ENCODE measurements around the gene SETD2. TPM values are rescaled to one million over a fixed set of nuclear protein-coding genes. Genes with fewer than 3 reads are reported as not detected.
"Not testable (repeated sequence)": the region's sequence is repeated elsewhere in the genome, so short reads cannot be mapped to it uniquely, and the experiment has no call there.

SETD2 gene, protein sequence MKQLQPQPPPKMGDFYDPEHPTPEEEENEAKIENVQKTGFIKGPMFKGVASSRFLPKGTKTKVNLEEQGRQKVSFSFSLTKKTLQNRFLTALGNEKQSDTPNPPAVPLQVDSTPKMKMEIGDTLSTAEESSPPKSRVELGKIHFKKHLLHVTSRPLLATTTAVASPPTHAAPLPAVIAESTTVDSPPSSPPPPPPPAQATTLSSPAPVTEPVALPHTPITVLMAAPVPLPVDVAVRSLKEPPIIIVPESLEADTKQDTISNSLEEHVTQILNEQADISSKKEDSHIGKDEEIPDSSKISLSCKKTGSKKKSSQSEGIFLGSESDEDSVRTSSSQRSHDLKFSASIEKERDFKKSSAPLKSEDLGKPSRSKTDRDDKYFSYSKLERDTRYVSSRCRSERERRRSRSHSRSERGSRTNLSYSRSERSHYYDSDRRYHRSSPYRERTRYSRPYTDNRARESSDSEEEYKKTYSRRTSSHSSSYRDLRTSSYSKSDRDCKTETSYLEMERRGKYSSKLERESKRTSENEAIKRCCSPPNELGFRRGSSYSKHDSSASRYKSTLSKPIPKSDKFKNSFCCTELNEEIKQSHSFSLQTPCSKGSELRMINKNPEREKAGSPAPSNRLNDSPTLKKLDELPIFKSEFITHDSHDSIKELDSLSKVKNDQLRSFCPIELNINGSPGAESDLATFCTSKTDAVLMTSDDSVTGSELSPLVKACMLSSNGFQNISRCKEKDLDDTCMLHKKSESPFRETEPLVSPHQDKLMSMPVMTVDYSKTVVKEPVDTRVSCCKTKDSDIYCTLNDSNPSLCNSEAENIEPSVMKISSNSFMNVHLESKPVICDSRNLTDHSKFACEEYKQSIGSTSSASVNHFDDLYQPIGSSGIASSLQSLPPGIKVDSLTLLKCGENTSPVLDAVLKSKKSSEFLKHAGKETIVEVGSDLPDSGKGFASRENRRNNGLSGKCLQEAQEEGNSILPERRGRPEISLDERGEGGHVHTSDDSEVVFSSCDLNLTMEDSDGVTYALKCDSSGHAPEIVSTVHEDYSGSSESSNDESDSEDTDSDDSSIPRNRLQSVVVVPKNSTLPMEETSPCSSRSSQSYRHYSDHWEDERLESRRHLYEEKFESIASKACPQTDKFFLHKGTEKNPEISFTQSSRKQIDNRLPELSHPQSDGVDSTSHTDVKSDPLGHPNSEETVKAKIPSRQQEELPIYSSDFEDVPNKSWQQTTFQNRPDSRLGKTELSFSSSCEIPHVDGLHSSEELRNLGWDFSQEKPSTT (N-terminal part only)
- 10 to 100 TPM; 38.3 to 49.3 TPM for total RNA-seq
- long read RNA-seq, donor 1, partial matches to known transcripts: 6 of 13 reads
- long read RNA-seq, donor 1, other reads (novel, unspliced or antisense): 7 of 13 reads
- long read RNA-seq, donor 2, partial matches to known transcripts: 4 of 15 reads
- long read RNA-seq, donor 2, other reads (novel, unspliced or antisense): 11 of 15 reads

DNA sequence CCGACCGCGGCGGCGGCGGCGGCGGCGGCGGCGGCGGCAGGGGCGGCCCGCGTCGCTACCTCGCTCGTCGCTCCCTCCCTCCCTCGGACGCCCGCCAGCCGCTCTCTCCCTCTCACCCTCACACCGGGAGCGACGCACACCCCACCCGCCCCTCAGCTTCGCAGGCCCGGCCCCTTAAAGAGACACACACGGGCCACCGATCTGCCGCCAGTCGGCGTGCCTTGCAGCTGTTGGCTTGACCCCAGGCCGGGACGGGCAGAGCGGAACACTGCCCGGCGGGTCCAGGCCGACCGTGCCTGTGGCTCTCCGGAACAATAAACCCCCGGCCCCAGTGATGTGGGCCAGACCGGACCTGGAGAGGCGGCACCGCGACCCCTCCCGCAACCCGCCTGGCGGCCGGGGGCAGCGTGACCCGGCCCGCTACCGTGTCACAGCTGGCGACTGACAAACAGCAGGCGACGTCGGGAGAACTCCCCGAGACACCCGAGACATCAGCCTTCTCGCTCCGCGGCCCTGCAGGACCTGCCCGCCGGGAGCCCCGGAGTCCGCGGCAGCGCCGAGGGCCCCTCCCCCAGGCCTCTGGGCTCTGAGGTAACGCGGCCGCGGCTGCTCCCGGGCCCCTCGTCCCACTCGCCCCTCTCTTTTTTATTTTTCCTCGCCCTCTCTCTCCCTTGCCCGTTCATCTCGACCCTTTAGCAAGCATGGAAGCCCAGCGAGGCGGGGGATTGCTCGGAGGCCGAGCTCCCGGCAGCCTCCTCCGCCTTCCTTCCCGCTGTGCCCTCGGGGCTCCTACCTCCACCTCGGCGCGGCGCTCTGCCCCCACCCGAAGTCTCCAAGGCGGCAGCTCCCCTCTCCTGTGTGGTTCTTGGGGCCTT lies at the start of gene SETD2:
Gene SETD2, minus strand, starts transcription at position 107 of the 875 bp plus-strand sequence. CDS start 189 bp downstream, outside the sequence.
- intact Hi-C loops (cut with DNase I): loop anchor here in 1 of 2 donors (10.0 kb wide), 1 partner anchor 239 kb away; no protein-coding TSS in a partner anchor
- peak; percentile 97 for DNase-seq (ENCODE audit: low spot score)

DNA sequence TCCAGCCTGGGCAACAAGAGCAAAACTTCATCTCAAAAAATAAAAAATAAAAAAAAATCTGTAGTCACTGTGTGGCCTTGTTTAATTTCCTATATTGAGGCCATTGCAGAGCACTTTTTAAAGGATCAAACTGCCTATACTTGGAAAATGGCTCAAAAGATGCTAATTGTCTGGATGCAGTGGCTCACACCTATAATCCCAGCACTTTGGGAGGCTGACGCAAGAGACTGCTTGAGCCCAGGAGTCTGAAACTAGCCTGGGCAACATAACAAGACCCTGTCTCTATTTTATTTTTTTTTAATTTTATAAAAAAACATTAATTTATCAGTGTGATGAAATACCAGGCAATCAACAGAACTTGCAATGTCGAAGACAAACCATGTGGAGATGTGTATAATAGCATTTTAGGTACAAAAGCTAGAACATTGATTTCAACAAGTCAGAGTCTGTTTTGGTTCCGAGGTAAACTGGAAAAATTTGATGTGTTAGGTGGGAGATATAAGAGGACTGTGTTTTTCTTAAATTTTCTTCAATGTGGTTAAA lies 47.0 kb upstream of the SETD2 start:
- intact Hi-C loops (cut with DNase I): no loop called here
- no peak for DNase-seq (ENCODE audit: low spot score)

DNA sequence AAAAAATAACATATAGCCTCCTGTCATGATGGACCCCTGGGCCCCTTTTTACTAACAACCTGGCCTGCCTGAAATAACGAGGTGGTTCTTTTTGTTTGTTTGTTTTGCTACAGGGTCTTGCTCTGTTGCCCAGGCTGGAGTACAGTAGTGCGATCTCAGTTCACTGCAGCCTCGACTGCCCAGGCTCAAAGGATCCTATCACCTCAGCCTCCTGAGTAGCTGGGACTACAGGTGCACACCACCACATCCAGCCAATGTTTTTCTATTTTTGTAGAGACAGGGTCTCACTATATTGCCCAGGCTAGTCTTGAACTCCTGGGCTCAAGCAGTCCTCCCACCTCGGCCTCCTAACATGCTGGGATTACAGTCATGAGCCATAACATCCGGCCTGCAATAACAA lies 42.1 kb upstream of the SETD2 start:
- intact Hi-C loops (cut with DNase I); DNase-seq (ENCODE audit: low spot score): not testable (repeated sequence)

DNA sequence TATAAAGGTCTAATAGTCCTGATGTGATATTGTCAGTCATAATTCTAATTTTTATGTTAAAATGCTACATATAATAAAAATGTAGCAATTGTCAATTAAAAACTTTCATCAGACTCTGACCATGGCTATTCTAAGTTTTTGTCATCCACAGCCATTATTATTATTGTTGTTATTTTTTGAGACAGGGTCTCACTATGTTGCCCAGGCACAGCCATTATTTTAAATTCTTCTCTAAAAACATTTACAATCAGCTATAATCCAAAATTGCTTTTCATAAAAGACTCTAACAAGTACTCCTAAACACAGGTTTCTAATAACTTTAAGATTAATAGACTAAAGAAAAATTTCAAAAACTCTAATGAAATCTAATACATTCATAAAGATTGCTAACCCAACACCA lies 41.0 kb upstream of the SETD2 start:
- DNase-seq (ENCODE audit: low spot score): no peak
- intact Hi-C loops (cut with DNase I): no loop called here

DNA sequence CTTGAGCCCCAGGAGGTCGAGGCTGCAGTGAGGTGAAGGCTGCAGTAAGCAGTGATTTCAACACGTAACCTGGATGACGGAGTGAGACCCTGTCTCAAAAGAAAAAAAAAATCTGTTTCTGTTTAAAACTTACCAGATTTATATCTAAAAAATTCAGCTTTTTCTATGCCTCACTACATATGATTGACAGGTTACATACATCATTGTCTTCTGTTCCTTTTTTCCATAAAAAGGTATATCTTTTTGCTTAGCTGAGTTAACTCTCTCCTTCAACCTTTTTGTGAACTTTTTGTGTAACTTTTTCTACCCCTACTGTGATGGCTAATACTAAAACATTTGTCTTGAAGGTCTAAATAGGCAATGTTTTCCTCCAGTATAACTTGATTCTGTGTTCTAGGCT lies 38.6 kb upstream of the SETD2 start:
- no peak for DNase-seq (ENCODE audit: low spot score)
- intact Hi-C loops (cut with DNase I): no loop called here

DNA sequence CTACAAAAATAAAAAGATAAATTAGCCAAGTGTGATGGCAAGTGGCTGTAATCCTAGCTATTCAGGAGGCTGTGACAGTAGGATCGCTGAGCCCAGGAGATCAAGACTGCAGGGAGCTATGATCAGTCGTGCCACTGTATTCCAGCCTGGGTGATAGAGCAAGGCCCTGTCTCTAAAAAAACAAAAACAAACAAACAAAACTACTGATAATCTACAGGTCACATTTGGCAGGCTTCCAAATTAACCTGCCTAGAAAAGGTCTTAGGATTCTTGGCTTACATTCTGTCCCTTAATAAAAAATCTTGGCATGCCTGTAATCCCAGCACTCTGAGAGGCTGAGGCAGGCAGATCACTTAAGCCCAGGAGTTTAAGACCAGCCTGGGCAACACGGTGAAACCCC lies 33.4 kb upstream of the SETD2 start:
- intact Hi-C loops (cut with DNase I): no loop called here

DNA sequence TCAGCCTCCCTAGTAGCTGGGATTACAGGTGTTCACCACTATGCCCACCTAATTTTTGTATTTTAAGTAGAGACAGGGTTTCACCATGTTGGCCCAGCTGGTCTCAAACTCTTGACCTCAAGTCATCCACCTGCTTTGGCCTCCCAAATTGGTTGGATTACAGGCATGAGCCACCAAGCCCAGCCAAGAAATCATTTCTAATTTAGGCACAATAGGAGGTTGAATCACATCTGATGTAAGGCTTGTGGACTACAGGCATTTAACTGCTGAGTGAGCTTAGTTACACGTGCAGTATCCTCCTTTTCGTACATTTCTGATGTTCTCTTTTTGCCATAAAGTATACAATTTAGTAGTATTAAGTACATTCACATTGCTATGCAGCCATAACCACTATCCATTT lies 31.1 kb upstream of the SETD2 start:
- no peak for DNase-seq (ENCODE audit: low spot score)
- intact Hi-C loops (cut with DNase I): no loop called here

More for the DNA sequence above, 33.4 kb upstream of the SETD2 start:
- no peak for DNase-seq (ENCODE audit: low spot score)

DNA sequence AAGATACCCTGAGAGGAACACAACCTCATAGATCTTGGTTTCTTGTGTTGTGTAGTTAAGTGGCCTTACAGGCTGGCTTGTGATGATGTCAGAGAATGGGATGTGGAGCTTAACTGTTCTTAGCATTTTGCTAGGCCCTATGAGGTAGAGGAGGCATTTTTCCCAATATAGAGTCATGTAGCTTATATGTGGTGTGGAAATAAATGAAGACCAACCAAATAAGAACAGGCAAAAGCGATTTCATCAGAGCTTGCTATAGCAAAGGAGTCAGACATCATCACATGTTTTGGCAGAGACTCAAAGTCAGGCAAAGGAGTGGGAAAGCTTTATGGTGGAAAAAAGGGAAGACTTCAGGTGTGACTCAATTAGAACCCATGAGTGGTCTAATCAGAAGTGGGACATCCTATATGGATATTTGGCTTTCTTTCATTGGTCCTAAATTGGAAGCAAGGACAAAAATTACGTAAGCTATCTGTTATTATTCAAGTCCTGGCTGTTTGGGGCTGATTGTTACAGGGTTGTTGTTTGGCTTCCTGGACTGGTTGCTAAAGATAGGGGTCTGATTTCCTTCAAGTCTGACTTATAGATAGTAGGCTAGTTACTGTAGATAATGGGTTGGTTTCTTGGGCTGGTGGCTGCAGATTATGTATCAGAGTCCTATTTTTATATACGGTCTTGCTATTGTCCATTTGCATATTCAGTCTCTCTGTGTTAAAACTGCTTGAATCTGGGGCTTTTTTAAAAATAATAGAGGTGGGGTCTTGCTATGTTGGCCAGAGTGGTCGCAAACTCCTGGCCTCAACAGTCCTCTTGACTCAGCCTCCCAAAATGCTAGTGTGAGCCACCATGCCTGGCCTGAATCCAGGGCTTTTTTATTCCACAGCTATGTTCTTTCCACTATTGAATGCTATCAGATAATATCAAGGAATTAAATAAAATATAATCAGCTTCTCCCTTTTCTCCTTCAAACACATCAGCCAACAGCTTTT lies 30.3 kb upstream of the SETD2 start:
- DNase-seq (ENCODE audit: low spot score): no peak
- intact Hi-C loops (cut with DNase I): no loop called here

DNA sequence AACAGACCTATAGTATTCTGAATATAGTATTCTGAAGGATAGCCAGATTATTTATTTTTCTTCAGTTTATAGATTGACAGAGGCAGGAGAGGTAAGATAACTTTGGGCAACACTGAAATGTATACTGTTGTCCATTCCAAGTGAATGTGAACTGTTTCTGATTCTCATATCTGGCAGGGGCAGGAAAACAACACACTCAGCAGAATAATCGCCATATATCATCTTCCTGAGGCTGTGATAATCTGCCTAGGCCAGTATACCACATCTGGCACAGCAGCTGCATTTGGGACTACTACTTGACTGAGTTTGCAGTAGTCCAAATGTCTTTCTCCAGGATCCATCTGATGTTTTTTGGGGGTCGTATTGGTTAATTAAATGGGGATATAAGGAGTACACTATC lies 22.4 kb upstream of the SETD2 start:
- intact Hi-C loops (cut with DNase I): no loop called here

DNA sequence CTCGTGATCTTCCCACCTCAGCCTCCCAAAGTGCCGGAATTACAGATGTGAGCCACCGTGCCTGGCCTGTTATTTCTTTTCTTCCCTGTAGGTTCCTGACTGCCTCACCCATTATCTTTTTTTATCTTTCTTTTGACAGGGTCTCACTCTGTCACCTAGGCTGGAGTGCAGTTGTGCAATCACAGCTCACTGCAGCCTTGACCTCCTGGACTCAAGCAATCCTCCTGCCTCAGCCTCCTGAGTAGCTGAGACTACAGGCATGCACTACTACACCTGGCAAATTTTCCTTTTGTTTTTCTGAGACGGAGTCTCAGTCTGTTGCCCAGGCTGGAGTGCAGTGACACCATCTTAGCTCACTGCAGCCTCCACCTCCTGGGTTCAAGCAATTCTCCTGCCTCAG lies 17.8 kb upstream of the SETD2 start:
- DNase-seq (ENCODE audit: low spot score); intact Hi-C loops (cut with DNase I): not testable (repeated sequence)

More for the DNA sequence above, 22.4 kb upstream of the SETD2 start:
- DNase-seq (ENCODE audit: low spot score): no peak

DNA sequence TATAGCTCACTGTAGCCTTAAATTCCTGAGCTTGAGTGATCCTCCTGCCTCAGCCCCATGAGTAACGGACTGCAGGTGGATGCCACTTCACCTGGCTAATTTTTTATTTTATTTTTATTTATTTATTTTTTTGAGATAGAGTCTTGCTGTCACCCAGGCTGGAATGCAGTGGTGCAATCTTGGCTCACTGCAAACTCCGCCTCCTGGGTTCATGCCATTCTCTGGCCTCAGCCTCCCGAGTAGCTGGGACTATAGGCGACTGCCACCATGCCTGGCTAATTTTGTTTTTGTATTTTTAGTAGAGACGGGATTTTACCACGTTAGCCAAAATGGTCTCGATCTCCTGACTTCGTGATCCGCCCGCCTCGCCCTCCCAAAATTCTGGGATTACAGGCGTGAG lies 16.1 kb upstream of the SETD2 start:
- intact Hi-C loops (cut with DNase I); DNase-seq (ENCODE audit: low spot score): not testable (repeated sequence)

DNA sequence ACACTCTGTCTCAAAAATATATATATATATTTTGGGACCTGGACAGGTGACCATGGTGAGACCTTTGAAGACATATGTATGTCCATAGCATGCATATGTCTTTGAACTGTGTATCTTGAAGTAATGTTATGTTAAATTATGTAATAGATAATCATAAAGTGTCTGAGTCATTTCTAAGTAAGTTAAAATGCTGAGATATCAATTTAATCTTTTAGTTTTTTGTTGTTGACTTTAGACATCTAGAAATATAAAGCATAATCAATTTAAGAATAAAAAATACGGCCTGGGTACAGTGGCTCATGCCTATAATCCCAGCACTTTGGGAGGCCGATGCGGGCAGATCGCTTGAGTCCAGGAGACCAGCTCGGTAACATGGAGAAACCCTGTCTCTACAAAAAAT lies 12.7 kb upstream of the SETD2 start:
- intact Hi-C loops (cut with DNase I): no loop called here
- no peak for DNase-seq (ENCODE audit: low spot score)

DNA sequence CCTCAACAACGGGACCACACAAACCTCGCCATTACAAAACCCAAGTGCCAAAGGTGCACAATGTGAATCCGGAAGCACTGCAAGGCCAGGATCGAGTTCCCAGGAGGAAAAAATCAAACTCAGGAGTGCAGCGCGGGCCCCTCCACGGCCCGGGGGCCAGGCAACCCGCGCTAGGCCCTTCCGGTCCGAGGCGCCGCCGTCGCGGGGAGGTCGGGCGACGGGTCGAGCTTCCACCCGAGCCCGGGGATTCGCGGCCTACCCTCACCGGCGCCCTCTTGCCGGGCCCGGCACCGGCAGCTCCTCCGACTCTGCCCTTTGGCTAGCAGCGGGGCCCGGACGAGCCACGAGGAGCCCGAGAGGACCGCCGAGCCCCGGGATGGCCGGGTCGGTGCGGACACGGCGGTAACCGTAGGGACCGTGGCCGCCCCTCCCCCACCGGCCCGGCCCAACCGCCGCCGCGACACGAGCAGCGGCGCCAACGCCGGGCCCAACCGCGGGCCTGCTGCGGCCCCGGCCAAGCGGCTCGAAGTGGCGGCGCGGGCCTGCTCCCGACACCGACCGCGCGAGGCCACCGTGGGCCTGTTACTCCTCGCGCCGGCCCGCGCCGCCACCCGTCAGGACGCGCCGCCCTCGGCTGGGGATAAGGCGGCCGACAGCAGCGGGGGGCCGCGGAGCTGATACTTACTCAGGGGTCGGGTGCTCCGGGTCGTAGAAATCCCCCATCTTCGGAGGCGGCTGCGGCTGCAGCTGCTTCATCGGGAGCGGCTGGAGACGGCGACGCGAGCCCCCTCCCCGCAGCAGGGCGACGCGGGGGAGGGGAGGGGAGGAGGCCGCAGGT lies 525 bp downstream of the SETD2 start:
- intact Hi-C loops (cut with DNase I): loop anchor here in 1 of 2 donors (10.0 kb wide), 1 partner anchor 239 kb away; no protein-coding TSS in a partner anchor
- peak; percentile 83 for DNase-seq (ENCODE audit: low spot score)

DNA sequence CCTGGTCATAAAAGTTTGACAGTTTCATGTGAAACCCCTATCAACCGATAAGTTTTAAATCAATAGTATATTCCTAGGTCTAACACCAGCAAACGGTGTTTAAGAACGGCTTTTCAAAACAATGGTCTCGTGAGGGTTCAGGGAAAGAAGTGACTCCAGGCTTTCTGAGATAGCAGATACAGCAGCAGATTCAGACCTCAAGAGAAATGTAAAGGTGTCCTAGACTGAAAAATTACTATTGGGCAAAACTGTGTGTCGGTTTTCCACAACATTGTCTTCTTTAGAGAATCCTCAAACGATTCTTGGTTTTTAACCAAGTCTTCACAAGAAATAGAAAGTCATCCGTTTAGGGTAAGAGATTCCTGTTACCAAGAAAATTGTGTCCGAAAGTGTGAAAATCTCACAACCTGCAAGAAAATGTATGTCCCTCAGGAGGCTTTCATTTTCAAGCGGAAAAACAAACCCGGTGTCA lies 1.2 kb downstream of the SETD2 start:
- DNase-seq (ENCODE audit: low spot score): no peak
- intact Hi-C loops (cut with DNase I): loop anchor here in 1 of 2 donors (10.0 kb wide), 1 partner anchor 238 kb away; no protein-coding TSS in a partner anchor

DNA sequence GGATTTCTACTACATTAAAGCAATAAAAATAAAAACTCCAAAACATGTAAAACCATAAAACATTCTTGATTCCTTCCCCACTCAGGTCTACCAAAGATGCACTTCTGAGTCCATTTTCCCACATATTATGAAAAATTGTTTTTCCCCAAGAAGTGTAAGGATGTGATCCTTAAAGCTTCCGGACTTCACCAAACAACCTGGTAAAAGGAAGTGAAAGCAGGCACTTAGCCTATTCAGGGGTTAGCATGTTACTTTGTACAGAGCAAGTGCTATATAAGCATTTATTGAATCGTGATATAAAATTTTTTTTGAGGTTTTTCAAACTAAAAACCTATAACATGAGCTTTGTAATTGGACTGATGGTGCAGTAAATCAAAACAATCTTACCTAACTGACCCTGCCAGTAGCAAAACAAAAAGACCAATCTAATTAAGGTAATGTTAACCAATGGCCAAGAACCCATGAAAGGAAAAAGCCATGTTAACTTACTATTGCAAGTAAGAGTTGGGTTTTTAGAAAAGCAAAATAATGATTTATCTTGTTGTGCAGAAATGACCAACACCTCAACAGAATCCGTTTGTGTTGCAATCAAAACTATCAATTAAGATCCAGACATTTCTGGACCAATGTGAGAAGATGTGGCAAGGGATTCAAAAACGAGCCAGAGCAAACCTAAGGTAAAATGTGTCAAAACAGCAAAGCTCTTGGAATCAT lies 1.8 kb downstream of the SETD2 start:
- intact Hi-C loops (cut with DNase I): loop anchor here in 1 of 2 donors (10.0 kb wide), 1 partner anchor 237 kb away; no protein-coding TSS in a partner anchor
- no peak for DNase-seq (ENCODE audit: low spot score)
